GM12892 (cell line): Measurements from ENCODE around the gene MYO5A.

ENCODE experiments used
- POLR2A ChIP-seq: IDR thresholded peaks from 2 replicates; pipeline ENCODE4 v1.6.1; 2011; ENCODE audit warnings: low read depth, low read length, control low read depth
- POLR2AphosphoS5 ChIP-seq: IDR thresholded peaks from 2 replicates; pipeline ENCODE4 v1.6.1; 2011; ENCODE audit warnings: low read depth, low read length, control low read depth

- no peak; the same call in 1 of the 2 replicates for TF ChIP-seq POLR2A
- peak; percentile 70 for TF ChIP-seq POLR2AphosphoS5
Observed at GRCh38 chr15:52546031-52546751, 17.5 kb upstream of the MYO5A start.
